Smooth muscle cell of the pulmonary artery (primary cell): ENCODE data around the gene SLC27A6. TPM values are rescaled to one million over a fixed set of nuclear protein-coding genes. Genes with fewer than 3 reads are reported as not detected.

Experiments
- total RNA-seq: library from RNA; depleted of rRNA; stranded (reverse); fragments of >200 nt; gene quantifications from 2 replicates; pipeline ENCODE4 v1.2.3, GENCODE V29; 2014

The SLC27A6 gene, protein sequence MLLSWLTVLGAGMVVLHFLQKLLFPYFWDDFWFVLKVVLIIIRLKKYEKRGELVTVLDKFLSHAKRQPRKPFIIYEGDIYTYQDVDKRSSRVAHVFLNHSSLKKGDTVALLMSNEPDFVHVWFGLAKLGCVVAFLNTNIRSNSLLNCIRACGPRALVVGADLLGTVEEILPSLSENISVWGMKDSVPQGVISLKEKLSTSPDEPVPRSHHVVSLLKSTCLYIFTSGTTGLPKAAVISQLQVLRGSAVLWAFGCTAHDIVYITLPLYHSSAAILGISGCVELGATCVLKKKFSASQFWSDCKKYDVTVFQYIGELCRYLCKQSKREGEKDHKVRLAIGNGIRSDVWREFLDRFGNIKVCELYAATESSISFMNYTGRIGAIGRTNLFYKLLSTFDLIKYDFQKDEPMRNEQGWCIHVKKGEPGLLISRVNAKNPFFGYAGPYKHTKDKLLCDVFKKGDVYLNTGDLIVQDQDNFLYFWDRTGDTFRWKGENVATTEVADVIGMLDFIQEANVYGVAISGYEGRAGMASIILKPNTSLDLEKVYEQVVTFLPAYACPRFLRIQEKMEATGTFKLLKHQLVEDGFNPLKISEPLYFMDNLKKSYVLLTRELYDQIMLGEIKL
- 0.10 and 0.13 TPM in 2 replicates for total RNA-seq

DNA sequence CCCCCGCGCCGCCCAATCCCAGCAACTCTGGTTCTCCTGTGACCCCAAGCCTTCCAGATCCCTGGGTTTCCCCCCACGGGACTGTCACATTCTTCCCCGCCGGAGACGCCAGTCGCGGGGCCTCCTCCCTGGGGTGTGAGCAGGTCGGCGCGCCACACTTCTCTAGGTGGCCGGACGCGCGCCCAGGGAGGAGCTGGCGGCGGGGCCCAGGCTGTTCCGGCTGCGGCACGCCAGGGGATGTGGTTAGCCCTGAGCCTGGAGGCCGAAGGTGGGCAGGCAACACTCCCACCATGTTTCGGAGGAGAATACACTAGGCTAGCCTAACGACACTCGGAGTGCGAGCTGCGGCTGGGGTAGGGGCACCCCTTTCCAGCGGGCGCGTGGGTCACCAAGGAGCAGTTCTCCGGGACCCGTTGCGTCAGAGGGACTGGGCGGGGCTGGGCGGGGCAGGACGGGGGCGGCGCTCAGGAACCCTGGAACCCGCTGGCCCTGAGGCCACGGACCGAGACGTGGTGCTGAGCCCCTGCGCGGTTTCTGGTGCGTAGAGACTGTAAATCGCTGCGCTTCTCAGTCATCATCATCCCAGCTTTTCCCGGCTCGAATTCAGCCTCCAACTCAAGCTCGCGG, at the start of gene SLC27A6:
Gene SLC27A6, plus strand, starts transcription at position 478 of the 627 bp plus-strand sequence. CDS start 650 bp downstream, outside the sequence.

Other genes starting within 250 kb of the SLC27A6 start
- gene ISOC1, start 129.3 kb downstream of the SLC27A6 start, total RNA-seq: 11.6 and 12.2 TPM in 2 replicates